ENCODE data around the gene GRIK2.

GRIK2 gene

GRCh38 chr6:101921829-101922450, 528.4 kb downstream of the GRIK2 start:
- DNase-seq: no peak

- DNase-seq: no peak
These were observed 532.8 kb downstream of the GRIK2 start for GRCh38 chr6:101926149-101926925.

- no peak for DNase-seq
These were observed 538.3 kb downstream of the GRIK2 start for GRCh38 chr6:101931766-101932165.

- DNase-seq: no peak
These were observed 539.2 kb downstream of the GRIK2 start for GRCh38 chr6:101932704-101933103.

- no peak for DNase-seq
These were observed 542.2 kb downstream of the GRIK2 start for GRCh38 chr6:101935732-101936131.

- DNase-seq: no peak
These were observed 543.0 kb downstream of the GRIK2 start for GRCh38 chr6:101936516-101936915.

GRCh38 chr6:101937108-101937507, 543.6 kb downstream of the GRIK2 start:
- no peak for DNase-seq

GRCh38 chr6:101940391-101940790, 546.9 kb downstream of the GRIK2 start:
- no peak for DNase-seq

- no peak for DNase-seq
These were observed 563.5 kb downstream of the GRIK2 start for GRCh38 chr6:101956961-101957360.

- DNase-seq: no peak
These were observed 567.8 kb downstream of the GRIK2 start for GRCh38 chr6:101961357-101961756.

- no peak for DNase-seq
These were observed 587.4 kb downstream of the GRIK2 start for GRCh38 chr6:101980924-101981323.

GRCh38 chr6:101986476-101986875, 593.0 kb downstream of the GRIK2 start:
- no peak for DNase-seq

GRCh38 chr6:101992286-101992685, 598.8 kb downstream of the GRIK2 start:
- DNase-seq: no peak

GRCh38 chr6:101994521-101994920, 601.0 kb downstream of the GRIK2 start:
- DNase-seq: no peak

GRCh38 chr6:102015431-102015830, 621.9 kb downstream of the GRIK2 start:
- no peak for DNase-seq

- DNase-seq: no peak
These were observed 628.8 kb downstream of the GRIK2 start for GRCh38 chr6:102022281-102022680.

- DNase-seq: no peak
These were observed 629.3 kb downstream of the GRIK2 start for GRCh38 chr6:102022803-102023202.

GRCh38 chr6:102023977-102024657, 630.6 kb downstream of the GRIK2 start:
- DNase-seq: no peak

GRCh38 chr6:102026649-102027048, 633.1 kb downstream of the GRIK2 start:
- DNase-seq: no peak

GRCh38 chr6:102028176-102028575, 634.7 kb downstream of the GRIK2 start:
- DNase-seq: no peak

- DNase-seq: no peak
These were observed 645.5 kb downstream of the GRIK2 start for GRCh38 chr6:102038964-102039363.

GRCh38 chr6:102039441-102039840, 645.9 kb downstream of the GRIK2 start:
- DNase-seq: no peak

- DNase-seq: no peak
These were observed 657.5 kb downstream of the GRIK2 start for GRCh38 chr6:102051001-102051400.

GRCh38 chr6:102051720-102052119, 658.2 kb downstream of the GRIK2 start:
- no peak for DNase-seq
